ENCODE results near the gene EEF1AKMT4. TPM values are rescaled to one million over a fixed set of nuclear protein-coding genes. Genes with fewer than 3 reads are reported as not detected.

The EEF1AKMT4 gene
- total RNA-seq, 1 experiment from 2014 or later, result 8.1 TPM

GRCh38 chr3:184242297-184242685 lies 7.2 kb upstream of the EEF1AKMT4 start:
- Histone ChIP-seq H4K20me1 (ENCODE audit: control insufficient read depth, insufficient read depth, insufficient read length) (no peaks in the 10 kb centered on the region), H4K91ac (ENCODE audit: insufficient read length, low read depth, low read length) (no peak overlapping the region), H3K9me3 (ENCODE audit: control insufficient read depth, low read depth, low read length) (no peaks in the 10 kb centered on the region), H4K8ac (replicated peaks; ENCODE audit: insufficient read length, low read depth, low read length) (no peak overlapping the region), H2AK5ac (ENCODE audit: insufficient read length, low read length) (no peak overlapping the region), H2BK120ac (ENCODE audit: low read depth, low read length, poor library complexity, severe bottlenecking) (no peak overlapping the region), H2BK12ac (ENCODE audit: insufficient read length, low read depth, low read length) (no peak overlapping the region), H3T11ph (ENCODE audit: low read length) (no peak overlapping the region), H3K79me2 (ENCODE audit: insufficient read depth, low read length) (no peaks in the 10 kb centered on the region), H2BK5ac (ENCODE audit: insufficient read length, low read length) (no peak overlapping the region), H2AFZ (ENCODE audit: low read length) (no peak overlapping the region), H3K79me1 (ENCODE audit: insufficient read depth, low read depth, low read length, poor library complexity, severe bottlenecking) (no peaks in the 10 kb centered on the region), H3K56ac (ENCODE audit: insufficient read length, low read depth, low read length) (no peak overlapping the region), H2BK20ac (ENCODE audit: low read depth, low read length, poor library complexity, severe bottlenecking) (no peak overlapping the region), H3K23ac (ENCODE audit: insufficient read length, low read depth, low read length) (no peak overlapping the region), H3K27me3 (ENCODE audit: insufficient read depth, low read length) (no peaks in the 10 kb centered on the region), H3K4me1 (ENCODE audit: insufficient read depth, low read length) (no peaks in the 10 kb centered on the region), H3K4me2 (ENCODE audit: insufficient read depth, insufficient read length, low read length) (no peak overlapping the region), H2BK15ac (ENCODE audit: low read depth, low read length) (no peak overlapping the region), H3K14ac (ENCODE audit: insufficient read depth, low read length) (no peak overlapping the region), H3K9ac (ENCODE audit: extremely low read depth, insufficient read length, low read length) (no peak overlapping the region), H3K18ac (ENCODE audit: insufficient read length, low read depth, low read length) (no peak overlapping the region), H3K27ac (ENCODE audit: insufficient read length, low read depth, low read length) (no peak overlapping the region), H4K5ac (ENCODE audit: insufficient read length, low read depth, low read length) (no peak overlapping the region), H3K4ac (ENCODE audit: low read depth, low read length) (no peak overlapping the region), H3K23me2 (ENCODE audit: insufficient read length, low read depth, low read length, poor library complexity, severe bottlenecking) (no peaks in the 10 kb centered on the region)
- peaks cover 1% of the 10 kb centered on the region; the same call in 1 of the 2 replicates for H3K27me3 Mint-ChIP-seq (ENCODE audit: low read depth)
- peaks cover 15 to 41% (median 36%) of the 10 kb centered on the region in 3 experiments for H3K36me3 Mint-ChIP-seq (ENCODE audit: insufficient read depth in 1 of 3, low read depth in 3 of 3)
- TF ChIP-seq CTCF (conservative IDR thresholded peaks at IDR 0.05), result no peak
- H3K4me1 Mint-ChIP-seq, result no peaks in the 10 kb centered on the region
- WGBS (ENCODE audit: extremely low coverage, insufficient read length, low lambda C conversion rate), result no CpG with 5 or more reads among the region's 5 CpGs
- H3K27ac Mint-ChIP-seq, result no peak overlapping the region
- no peak overlapping the region for H3K4me3 Mint-ChIP-seq
- no peak for DNase-seq
- no peaks in the 10 kb centered on the region for H3K9me3 Mint-ChIP-seq
